ENCODE results near the gene ZC3H7A. TPM values are rescaled to one million over a fixed set of nuclear protein-coding genes. Genes with fewer than 3 reads are reported as not detected.
A peak's percentile ranks its signal among the peaks of the same experiment; 100 is the strongest.
"Not testable (repeated sequence)": the region's sequence is repeated elsewhere in the genome, so short reads cannot be mapped to it uniquely, and the experiment has no call there.

Gene ZC3H7A
- total and polyA plus RNA-seq, 7 experiments from 2014 or later: 40.1 to 102 (median 87.1) TPM

DNA sequence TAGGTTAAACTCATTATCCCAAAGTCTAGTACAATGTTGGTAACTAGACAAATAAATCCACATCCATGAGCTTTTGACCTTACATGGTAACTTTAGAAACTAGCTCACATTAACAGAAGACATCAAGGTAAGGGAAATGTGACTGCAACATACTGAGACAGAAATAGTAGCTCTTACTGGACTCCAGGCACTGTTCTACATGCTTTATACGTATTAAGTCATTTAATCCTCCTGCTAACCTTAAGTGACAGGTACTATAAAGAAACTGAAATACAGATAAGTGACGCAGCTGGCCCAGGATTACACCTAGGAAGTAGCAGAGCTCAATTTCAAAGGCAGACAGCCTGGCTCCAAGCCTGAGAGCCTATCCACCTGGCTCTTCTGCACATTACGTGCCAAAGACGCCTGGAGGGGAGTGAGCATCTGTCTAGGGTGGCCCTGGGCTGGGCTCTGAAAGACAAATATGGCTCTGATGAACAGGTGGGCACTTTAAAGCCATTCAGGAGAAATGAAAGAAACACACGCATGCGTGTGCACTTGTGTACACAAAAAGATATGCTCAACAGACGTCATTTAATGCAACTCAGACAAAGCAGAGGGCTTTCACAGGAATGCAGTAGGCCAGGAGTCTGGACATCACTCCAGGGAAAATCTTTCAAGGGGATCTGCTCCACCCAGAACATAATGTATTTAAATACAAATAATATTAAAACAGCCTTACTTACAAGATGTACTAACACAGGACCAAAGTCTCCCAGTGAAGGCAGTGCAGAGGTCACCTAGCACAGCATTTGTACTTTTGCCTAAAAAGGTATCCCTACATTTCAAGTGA is 4.4 kb downstream of the ZC3H7A start:
- H3K9me3 Mint-ChIP-seq: no peaks in the 10 kb centered on the region
- intact Hi-C loops (cut with micrococcal nuclease): loop anchor here (10.0 kb wide), 2 partner anchors 208 to 1048 kb away; partner anchors contain the start of genes LITAF (in 1 of the 2) and NUBP1 (in 1 of the 2)
- peak overlapping the region; percentile 26 to 95 (median 66) for H3K4me3 Mint-ChIP-seq
- POLR2A ChIA-PET: interaction anchor here (0.7 to 1.7 kb wide), 8 partner anchors 8 to 119 kb away, joined by 3 to 11 read pairs (median 3); partner anchors contain the start of gene TXNDC11
- no peaks in the 10 kb centered on the region for H3K9me3 ChIP-seq (ENCODE audit: control insufficient read depth in 2 of 3, low read length in 3 of 3)
- CTCF ChIA-PET: interaction anchor here (1.0 to 1.2 kb wide), 2 partner anchors 12 to 21 kb away, joined by 3 to 4 read pairs; no protein-coding TSS in a partner anchor
- no peaks in the 10 kb centered on the region for H3K27me3 Mint-ChIP-seq
- H3K27me3 ChIP-seq (ENCODE audit: control insufficient read depth in 2 of 2, insufficient read depth in 2 of 2, low read length in 2 of 2): no peaks in the 10 kb centered on the region
- peak overlapping the region; percentile 45 to 98 (median 94) for H3K27ac Mint-ChIP-seq
- peaks cover 0 to 35% (median 9%) of the 10 kb centered on the region in 5 donors for H3K36me3 Mint-ChIP-seq
- H3K4me1 Mint-ChIP-seq: peaks cover 58 to 85% (median 70%) of the 10 kb centered on the region in 7 donors
- H3K4me1 ChIP-seq (ENCODE audit: control insufficient read depth in 2 of 2, insufficient read depth in 2 of 2, low read length in 2 of 2): peaks cover 29 to 54% of the 10 kb centered on the region in 2 donors
- H3K36me3 ChIP-seq (ENCODE audit: control insufficient read depth in 2 of 3, insufficient read depth in 3 of 3, low read length in 3 of 3): peaks cover 0 to 6% (median 0%) of the 10 kb centered on the region in 3 experiments
- H3K27ac ChIP-seq (ENCODE audit: low read depth, low read length): peak overlapping the region; percentile 97
- peak; percentile 8 for ATAC-seq
- DNase-seq: peak in 5 of 9 donors; percentile 40 to 76 (median 44)
- H3K4me3 ChIP-seq (ENCODE audit: low read length): no peak overlapping the region

DNA sequence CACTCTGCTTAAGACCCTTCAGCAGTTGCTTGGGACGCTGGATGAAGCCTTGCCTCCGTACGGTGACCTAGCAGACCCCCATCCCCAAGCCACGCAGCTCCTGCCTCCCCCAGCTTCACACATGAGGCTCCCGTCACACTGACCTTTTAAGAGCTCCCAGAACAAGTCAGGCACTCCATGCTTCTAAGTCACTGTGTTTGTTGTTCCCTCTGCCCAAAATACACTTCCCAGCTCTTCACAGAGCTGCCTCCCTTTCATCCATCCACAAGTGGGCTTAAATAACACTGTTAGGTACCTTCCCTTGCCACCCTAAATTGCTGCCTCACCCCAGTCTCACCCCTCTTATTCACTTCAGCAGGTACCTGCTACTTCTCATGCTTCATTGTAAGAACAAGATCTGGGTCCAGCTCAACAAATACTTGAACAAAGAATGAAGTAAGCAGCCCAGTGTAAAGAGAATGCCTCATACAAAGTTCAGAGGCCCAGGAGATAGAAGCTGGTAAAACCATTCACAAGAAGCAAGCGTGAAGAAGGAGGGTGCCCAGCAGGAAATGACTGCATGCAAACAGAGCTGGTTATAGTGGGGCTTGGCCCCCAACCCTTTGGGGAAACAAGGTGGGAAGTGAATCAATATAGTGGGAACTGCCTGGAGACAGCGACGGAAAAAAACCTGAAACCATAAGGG is 5.8 kb downstream of the ZC3H7A start:
- Mint-ChIP-seq H3K36me3 (peaks cover 0 to 35% (median 9%) of the 10 kb centered on the region in 5 donors), H3K9me3 (no peaks in the 10 kb centered on the region), H3K27me3 (no peaks in the 10 kb centered on the region), H3K27ac (peak overlapping the region; percentile 39 to 98 (median 87)), H3K4me3 (peak overlapping the region in 9 of 10 donors; percentile 2 to 58 (median 23)), H3K4me1 (peaks cover 67 to 94% (median 81%) of the 10 kb centered on the region in 7 donors)
- H3K9me3 ChIP-seq (ENCODE audit: control insufficient read depth in 2 of 3, low read length in 3 of 3): no peaks in the 10 kb centered on the region
- peak overlapping the region; percentile 97 for H3K27ac ChIP-seq (ENCODE audit: low read depth, low read length)
- intact Hi-C loops (cut with micrococcal nuclease): loop anchor here (10.0 kb wide), 2 partner anchors 206 to 1046 kb away; partner anchors contain the start of genes LITAF (in 1 of the 2) and NUBP1 (in 1 of the 2)
- ATAC-seq: no peak
- no peaks in the 10 kb centered on the region for H3K27me3 ChIP-seq (ENCODE audit: control insufficient read depth in 2 of 2, insufficient read depth in 2 of 2, low read length in 2 of 2)
- peaks cover 0 to under 1% (median 0%) of the 10 kb centered on the region in 3 experiments for H3K36me3 ChIP-seq (ENCODE audit: control insufficient read depth in 2 of 3, insufficient read depth in 3 of 3, low read length in 3 of 3)
- H3K4me3 ChIP-seq (ENCODE audit: low read length): no peak overlapping the region
- no peak for DNase-seq
- ChIA-PET CTCF (interaction anchor here (1.0 to 1.2 kb wide), 2 partner anchors 11 to 19 kb away, joined by 3 to 4 read pairs; no protein-coding TSS in a partner anchor), POLR2A (interaction anchor here (0.6 to 1.0 kb wide), 2 partner anchors 9 to 15 kb away, joined by 4 to 11 read pairs; no protein-coding TSS in a partner anchor)
- H3K4me1 ChIP-seq (ENCODE audit: control insufficient read depth in 2 of 2, insufficient read depth in 2 of 2, low read length in 2 of 2): peaks cover 37 to 64% of the 10 kb centered on the region in 2 donors

DNA sequence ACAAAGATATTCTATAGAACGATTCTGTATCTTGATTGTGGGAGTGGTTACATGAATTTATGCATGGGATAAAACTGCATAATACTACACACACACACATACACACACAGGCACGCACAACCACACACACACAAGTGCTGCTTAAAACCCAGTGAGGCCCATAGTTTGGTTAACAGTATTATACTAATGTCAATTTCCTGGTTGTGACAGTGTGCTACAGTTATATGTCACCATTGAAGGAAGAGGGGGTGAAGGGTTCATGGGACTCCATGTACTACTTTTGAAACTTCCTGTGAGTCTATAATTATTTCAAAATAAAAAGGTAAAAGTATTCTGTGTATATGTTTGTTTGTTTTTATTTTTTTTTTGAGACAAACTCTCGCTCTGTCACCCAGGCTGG is 8.1 kb downstream of the ZC3H7A start:
- Histone ChIP-seq H3K9me3 (ENCODE audit: control insufficient read depth in 2 of 3, low read length in 3 of 3) (no peaks in the 10 kb centered on the region), H3K4me3 (ENCODE audit: low read length) (no peak overlapping the region), H3K36me3 (ENCODE audit: control insufficient read depth in 2 of 3, insufficient read depth in 3 of 3, low read length in 3 of 3) (no peaks in the 10 kb centered on the region), H3K27ac (ENCODE audit: low read depth, low read length) (no peak overlapping the region), H3K27me3 (ENCODE audit: control insufficient read depth in 2 of 2, insufficient read depth in 2 of 2, low read length in 2 of 2) (no peaks in the 10 kb centered on the region), H3K4me1 (ENCODE audit: control insufficient read depth in 2 of 2, insufficient read depth in 2 of 2, low read length in 2 of 2) (peaks cover 29 to 60% of the 10 kb centered on the region in 2 donors)
- DNase-seq (peak in 1 of 9 donors; percentile 25), ATAC-seq (no peak)
- Mint-ChIP-seq H3K36me3 (peaks cover 0 to 19% (median 5%) of the 10 kb centered on the region in 5 donors), H3K27me3 (no peaks in the 10 kb centered on the region), H3K9me3 (no peaks in the 10 kb centered on the region), H3K4me3 (peak overlapping the region in 2 of 10 donors; percentile 18 to 40), H3K4me1 (peaks cover 55 to 88% (median 70%) of the 10 kb centered on the region in 7 donors), H3K27ac (peak overlapping the region in 8 of 9 donors; percentile 59 to 95 (median 87))
- intact Hi-C loops (cut with micrococcal nuclease): no loop called here
- CTCF ChIA-PET: interaction anchor here (1.0 kb wide), 1 partner anchor 17 kb away, joined by 3 read pairs; no protein-coding TSS in a partner anchor
- POLR2A ChIA-PET: no interaction called here

DNA sequence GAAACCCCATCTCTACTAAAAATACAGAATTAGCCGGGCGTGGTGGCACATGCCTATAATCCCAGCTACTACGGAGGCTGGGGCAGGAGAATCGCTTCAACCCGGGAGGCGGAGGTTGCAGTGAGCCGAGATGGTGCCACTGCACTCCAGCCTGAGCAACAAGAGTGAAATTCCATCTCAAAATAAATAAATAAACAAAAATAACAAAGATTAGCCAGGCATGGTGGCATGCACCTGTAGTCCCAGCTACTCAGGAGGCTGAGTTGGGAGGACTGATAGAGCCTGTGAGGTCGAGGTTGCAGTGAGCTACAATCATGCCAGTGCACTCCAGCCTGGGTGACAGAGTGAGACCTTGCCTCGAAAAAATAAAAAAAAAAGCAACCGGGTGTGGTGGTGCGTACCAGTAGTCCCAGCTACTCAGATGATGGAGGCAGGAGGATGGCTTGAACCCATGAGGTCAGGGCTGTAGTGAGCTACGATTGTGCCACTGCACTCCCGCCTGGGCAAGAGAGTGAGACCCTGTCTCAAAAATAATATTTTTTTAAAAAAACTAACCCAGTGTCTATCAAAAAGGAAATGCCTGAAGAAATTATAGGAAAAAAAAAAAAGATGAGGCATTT is 12.0 kb downstream of the ZC3H7A start:
- not testable (repeated sequence) for ATAC-seq, DNase-seq
- H3K4me1 ChIP-seq (ENCODE audit: control insufficient read depth in 2 of 2, insufficient read depth in 2 of 2, low read length in 2 of 2): peaks cover 33 to 52% of the 10 kb centered on the region in 2 donors

DNA sequence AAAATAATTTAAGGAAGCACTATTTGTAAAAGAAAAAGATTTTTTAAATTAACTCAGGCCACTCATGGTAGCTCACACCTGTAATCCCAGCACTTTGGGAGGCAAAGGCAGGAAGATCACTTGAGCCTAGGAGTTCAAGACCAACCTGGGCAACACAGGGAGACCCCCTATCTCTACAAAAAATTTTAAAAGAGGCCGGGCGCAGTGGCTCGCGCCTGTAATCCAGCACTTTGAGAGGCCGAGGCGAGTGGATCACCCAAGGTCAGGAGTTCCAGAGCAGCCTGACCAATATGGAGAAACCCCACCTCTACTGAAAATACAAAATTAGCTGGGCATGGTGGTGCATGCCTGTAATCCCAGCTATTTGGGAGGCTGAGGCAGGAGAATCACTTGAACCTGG is 12.7 kb downstream of the ZC3H7A start:
- not testable (repeated sequence) for H3K4me3 ChIP-seq (ENCODE audit: low read length); H3K9me3 Mint-ChIP-seq; H3K27me3 ChIP-seq (ENCODE audit: control insufficient read depth in 2 of 2, insufficient read depth in 2 of 2, low read length in 2 of 2); H3K27me3 Mint-ChIP-seq; ATAC-seq; DNase-seq; H3K9me3 ChIP-seq (ENCODE audit: control insufficient read depth in 2 of 3, low read length in 3 of 3)
- Histone ChIP-seq H3K36me3 (ENCODE audit: control insufficient read depth in 2 of 3, insufficient read depth in 3 of 3, low read length in 3 of 3) (peaks cover 0 to 10% (median 0%) of the 10 kb centered on the region in 3 experiments), H3K4me1 (ENCODE audit: control insufficient read depth in 2 of 2, insufficient read depth in 2 of 2, low read length in 2 of 2) (peaks cover 33 to 52% of the 10 kb centered on the region in 2 donors), H3K27ac (ENCODE audit: low read depth, low read length) (peak overlapping the region; percentile 96)
- intact Hi-C loops (cut with micrococcal nuclease): loop anchor here in 1 of 2 donors (5.0 kb wide), 1 partner anchor 133 kb away; the partner anchor contains the start of gene GSPT1
- POLR2A ChIA-PET: interaction anchor here (0.6 to 8.3 kb wide), 6 partner anchors 8 to 74 kb away, joined by 3 to 109 read pairs (median 12); partner anchors contain the start of genes TXNDC11 and ZC3H7A
- Mint-ChIP-seq H3K4me3 (peak overlapping the region in 4 of 10 donors; percentile 16 to 88 (median 50)), H3K36me3 (peaks cover 0 to 17% (median 0%) of the 10 kb centered on the region in 5 donors), H3K27ac (peak overlapping the region in 8 of 9 donors; percentile 25 to 98 (median 84)), H3K4me1 (peaks cover 43 to 76% (median 66%) of the 10 kb centered on the region in 7 donors)
- CTCF ChIA-PET: interaction anchor here (0.7 to 5.3 kb wide), 2 partner anchors 13 to 179 kb away, joined by 3 to 35 read pairs; partner anchors contain the start of gene ZC3H7A

More for the DNA sequence above, 12.0 kb downstream of the ZC3H7A start:
- H3K4me3 ChIP-seq (ENCODE audit: low read length); H3K27me3 Mint-ChIP-seq; H3K36me3 ChIP-seq (ENCODE audit: control insufficient read depth in 2 of 3, insufficient read depth in 3 of 3, low read length in 3 of 3); H3K9me3 ChIP-seq (ENCODE audit: control insufficient read depth in 2 of 3, low read length in 3 of 3); H3K27me3 ChIP-seq (ENCODE audit: control insufficient read depth in 2 of 2, insufficient read depth in 2 of 2, low read length in 2 of 2); H3K9me3 Mint-ChIP-seq: not testable (repeated sequence)
- intact Hi-C loops (cut with micrococcal nuclease): loop anchor here in 1 of 2 donors (5.0 kb wide), 1 partner anchor 132 kb away; the partner anchor contains the start of gene GSPT1
- H3K36me3 Mint-ChIP-seq: peaks cover 0 to 17% (median 0%) of the 10 kb centered on the region in 5 donors
- peaks cover 44 to 81% (median 65%) of the 10 kb centered on the region in 7 donors for H3K4me1 Mint-ChIP-seq
- peak overlapping the region; percentile 58 for H3K27ac ChIP-seq (ENCODE audit: low read depth, low read length)
- H3K27ac Mint-ChIP-seq: peak overlapping the region in 8 of 9 donors; percentile 84 to 98 (median 88)
- peak overlapping the region in 1 of 10 donors; percentile 62 for H3K4me3 Mint-ChIP-seq
- ChIA-PET POLR2A (interaction anchor here (0.7 to 8.3 kb wide), 6 partner anchors 8 to 178 kb away, joined by 3 to 109 read pairs (median 12); partner anchors contain the start of genes TXNDC11 and ZC3H7A), CTCF (interaction anchor here (5.3 kb wide), 1 partner anchor 12 kb away, joined by 35 read pairs; the partner anchor contains the start of gene ZC3H7A)

Measured in naive thymus-derived CD4-positive, alpha-beta T cell (primary cell).